H9 (cell line): Measurements from ENCODE around the gene NUDT7. TPM values are rescaled to one million over a fixed set of nuclear protein-coding genes. Genes with fewer than 3 reads are reported as not detected.

Experiments used
- DNase-seq: peaks from one replicate; pipeline ENCODE4 v3.0.0-alpha.2; 2017
- H2AFZ ChIP-seq: one replicate; pipeline ENCODE4 v1.6.1; 2013; ENCODE audit warnings: mild to moderate bottlenecking, low read length, control low read depth, moderate library complexity
- H2AK5ac ChIP-seq: 2 replicates; pipeline ENCODE4 v1.6.1; 2013; ENCODE audit warnings: low read length, control low read depth, mixed read lengths; ENCODE audit not compliant: insufficient read length
- H2BK120ac ChIP-seq: one replicate; pipeline ENCODE4 v1.6.1; 2013; ENCODE audit warnings: low read depth, mild to moderate bottlenecking, low read length, control low read depth, inconsistent platforms; ENCODE audit not compliant: poor library complexity, severe bottlenecking
- H2BK12ac ChIP-seq: 2 replicates; pipeline ENCODE4 v1.6.1; 2013; ENCODE audit warnings: low read length, control low read depth, mixed read lengths, low read depth; ENCODE audit not compliant: insufficient read length
- H2BK15ac ChIP-seq: 2 replicates; pipeline ENCODE4 v1.6.1; 2013; ENCODE audit warnings: low read depth, low read length, control low read depth
- H2BK20ac ChIP-seq: one replicate; pipeline ENCODE4 v1.6.1; 2013; ENCODE audit warnings: low read depth, mild to moderate bottlenecking, low read length, control low read depth, inconsistent platforms; ENCODE audit not compliant: poor library complexity, severe bottlenecking
- H2BK5ac ChIP-seq: 2 replicates; pipeline ENCODE4 v1.6.1; 2013; ENCODE audit warnings: low read length, control low read depth, mixed read lengths; ENCODE audit not compliant: insufficient read length
- H3K14ac ChIP-seq: 2 replicates; pipeline ENCODE4 v1.6.1; 2013; ENCODE audit warnings: low read length, control low read depth; ENCODE audit not compliant: insufficient read depth
- H3K18ac ChIP-seq: 2 replicates; pipeline ENCODE4 v1.6.1; 2013; ENCODE audit warnings: low read depth, mild to moderate bottlenecking, mixed read lengths, low read length, control low read depth; ENCODE audit not compliant: insufficient read length
- H3K23ac ChIP-seq: 2 replicates; pipeline ENCODE4 v1.6.1; 2013; ENCODE audit warnings: low read length, control low read depth, mixed read lengths, low read depth; ENCODE audit not compliant: insufficient read length
- H3K23me2 ChIP-seq: 2 replicates; pipeline ENCODE4 v1.6.1; 2013; ENCODE audit warnings: low read depth, mild to moderate bottlenecking, mixed read lengths, low read length, control low read depth; ENCODE audit not compliant: insufficient read length, poor library complexity, severe bottlenecking
- H3K27ac ChIP-seq: 2 replicates; pipeline ENCODE4 v1.5.1; 2013; ENCODE audit warnings: low read length, control low read depth, mixed read lengths, low read depth; ENCODE audit not compliant: insufficient read length
- H3K27me3 ChIP-seq: 2 replicates; pipeline ENCODE4 v1.6.1; 2013; ENCODE audit warnings: low read length, control low read depth, inconsistent platforms; ENCODE audit not compliant: insufficient read depth
- H3K4ac ChIP-seq: 2 replicates; pipeline ENCODE4 v1.6.1; 2013; ENCODE audit warnings: low read depth, mild to moderate bottlenecking, control low read depth, inconsistent platforms, low read length, moderate library complexity
- H3K4me1 ChIP-seq: 2 replicates; pipeline ENCODE4 v1.6.1; 2013; ENCODE audit warnings: low read length, control low read depth, inconsistent platforms; ENCODE audit not compliant: insufficient read depth
- H3K4me2 ChIP-seq: 2 replicates; pipeline ENCODE4 v1.6.1; 2013; ENCODE audit warnings: low read length, control low read depth, mixed read lengths; ENCODE audit not compliant: insufficient read length, insufficient read depth
- H3K56ac ChIP-seq: 2 replicates; pipeline ENCODE4 v1.6.1; 2013; ENCODE audit warnings: low read depth, mild to moderate bottlenecking, mixed read lengths, low read length, control low read depth; ENCODE audit not compliant: insufficient read length
- H3K79me1 ChIP-seq: 2 replicates; pipeline ENCODE4 v1.6.1; 2013; ENCODE audit warnings: low read depth, mild to moderate bottlenecking, moderate library complexity, low read length, control low read depth, inconsistent platforms; ENCODE audit not compliant: insufficient read depth, poor library complexity, severe bottlenecking
- H3K79me2 ChIP-seq: 2 replicates; pipeline ENCODE4 v1.6.1; 2013; ENCODE audit warnings: low read length, control low read depth, inconsistent platforms; ENCODE audit not compliant: insufficient read depth
- H3K9ac ChIP-seq: 2 replicates; pipeline ENCODE4 v1.6.1; 2013; ENCODE audit warnings: low read length, control low read depth, mixed read lengths; ENCODE audit not compliant: insufficient read length; ENCODE audit errors: extremely low read depth
- H3K9me3 ChIP-seq: one replicate; pipeline ENCODE4 v1.6.1; 2013; ENCODE audit warnings: low read depth, low read length, inconsistent platforms; ENCODE audit not compliant: control insufficient read depth
- H3T11ph ChIP-seq: one replicate; pipeline ENCODE4 v1.6.1; 2013; ENCODE audit warnings: mild to moderate bottlenecking, low read length, control low read depth, inconsistent platforms
- H4K20me1 ChIP-seq: one replicate; pipeline ENCODE4 v1.6.1; 2013; ENCODE audit not compliant: control insufficient read depth, insufficient read length, insufficient read depth
- H4K5ac ChIP-seq: 2 replicates; pipeline ENCODE4 v1.6.1; 2013; ENCODE audit warnings: low read depth, mild to moderate bottlenecking, mixed read lengths, low read length, control low read depth; ENCODE audit not compliant: insufficient read length
- H4K8ac ChIP-seq: replicated peaks from 2 replicates; pipeline ENCODE4 v1.6.1; 2013; ENCODE audit warnings: low read length, control low read depth, mixed read lengths, low read depth; ENCODE audit not compliant: insufficient read length
- H4K91ac ChIP-seq: 2 replicates; pipeline ENCODE4 v1.6.1; 2013; ENCODE audit warnings: low read depth, mild to moderate bottlenecking, moderate library complexity, mixed read lengths, low read length, control low read depth; ENCODE audit not compliant: insufficient read length
- H3K27ac Mint-ChIP-seq, 3 experiments: 2 replicates in 2 of 3; 3 replicates in 1 of 3; pipeline ENCODE4 v1.8.0; 2020 to 2021; ENCODE audit warnings: mixed read lengths in 3 of 3, mild to moderate bottlenecking in 1 of 3, moderate library complexity in 1 of 3
- H3K27me3 Mint-ChIP-seq: 2 replicates; pipeline ENCODE4 v1.8.0; 2021; ENCODE audit warnings: low read depth, mild to moderate bottlenecking, moderate library complexity, mixed read lengths
- H3K36me3 Mint-ChIP-seq, 3 experiments: 2 replicates in 2 of 3; 3 replicates in 1 of 3; pipeline ENCODE4 v1.8.0; 2020 to 2021; ENCODE audit warnings: low read depth in 3 of 3, mixed read lengths in 3 of 3; ENCODE audit not compliant: insufficient read depth in 1 of 3
- H3K4me1 Mint-ChIP-seq, 2 experiments: 2 replicates each; pipeline ENCODE4 v1.8.0; 2020; ENCODE audit warnings: mixed read lengths in 2 of 2
- H3K4me3 Mint-ChIP-seq, 2 experiments: 2 replicates in 1 of 2; 3 replicates in 1 of 2; pipeline ENCODE4 v1.8.0; 2020 to 2021; ENCODE audit warnings: mild to moderate bottlenecking in 2 of 2, mixed read lengths in 2 of 2, moderate library complexity in 1 of 2
- H3K9me3 Mint-ChIP-seq, 2 experiments: 2 replicates in 1 of 2; 3 replicates in 1 of 2; pipeline ENCODE4 v1.8.0; 2020; ENCODE audit warnings: mild to moderate bottlenecking in 2 of 2, mixed read lengths in 2 of 2, moderate library complexity in 1 of 2
- CTCF ChIP-seq: fragments of 200-600 bp; sonication (generic); conservative IDR thresholded peaks from 3 replicates; pipeline ENCODE4 v1.8.0; 2021; ENCODE audit warnings: antibody characterized with exemption, mild to moderate bottlenecking
- WGBS: extraction: QIAGEN DNeasy Blood & Tissue Kit; methylation state at CpG from one replicate; pipeline ENCODE4 v1.1.7; 2013; ENCODE audit warnings: missing lambda C conversion rate, low lambda C conversion rate, mixed read lengths; ENCODE audit not compliant: insufficient read length; ENCODE audit errors: extremely low coverage; 5-methylcytosine and 5-hydroxymethylcytosine counted together
- total RNA-seq: library from RNA; stranded (reverse); gene quantifications from 2 replicates; pipeline ENCODE4 v1.2.1, GENCODE V29; 2021

The NUDT7 gene
- total RNA-seq, 1 experiment from 2014 or later = 6.8 TPM

- H2BK120ac ChIP-seq = no peak overlapping the region
- H3K4me3 Mint-ChIP-seq = peak overlapping the region in 1 of 2 experiments; percentile 40; a peak in 2 of 5 replicates
- H3T11ph ChIP-seq = no peak overlapping the region
- H4K8ac ChIP-seq = no peak overlapping the region
- peaks cover 7% of the 10 kb centered on the region for H3K23me2 ChIP-seq
- H3K27me3 Mint-ChIP-seq = peaks cover 1% of the 10 kb centered on the region; the same call in 1 of the 2 replicates
- no peaks in the 10 kb centered on the region; a peak in 1 of 5 replicates for H3K9me3 Mint-ChIP-seq
- no peak overlapping the region for H3K23ac ChIP-seq
- H2BK15ac ChIP-seq = no peak overlapping the region
- H4K20me1 ChIP-seq = no peaks in the 10 kb centered on the region
- no peak overlapping the region for H4K5ac ChIP-seq
- H3K56ac ChIP-seq = no peak overlapping the region
- H2AFZ ChIP-seq = no peak overlapping the region
- no peak overlapping the region for H3K4me2 ChIP-seq
- H3K4ac ChIP-seq = no peak overlapping the region
- H2BK20ac ChIP-seq = no peak overlapping the region
- no peak overlapping the region for H3K27ac ChIP-seq
- H2BK5ac ChIP-seq = no peak overlapping the region
- no peaks in the 10 kb centered on the region for H3K79me2 ChIP-seq
- no peak overlapping the region for H4K91ac ChIP-seq
- H3K18ac ChIP-seq = no peak overlapping the region
- H3K9me3 ChIP-seq = no peaks in the 10 kb centered on the region
- H3K14ac ChIP-seq = no peak overlapping the region
- TF ChIP-seq CTCF = no peak
- no peak overlapping the region for H2BK12ac ChIP-seq
- H3K9ac ChIP-seq = no peak overlapping the region
- DNase-seq = no peak
- H2AK5ac ChIP-seq = no peak overlapping the region
- WGBS = no CpG with 5 or more reads among the region's 7 CpGs
- no peaks in the 10 kb centered on the region for H3K79me1 ChIP-seq
- no peaks in the 10 kb centered on the region for H3K27me3 ChIP-seq
- peaks cover 0 to 14% (median 6%) of the 10 kb centered on the region in 3 experiments; a peak in 4 of 7 replicates for H3K36me3 Mint-ChIP-seq
- peaks cover 11 to 18% of the 10 kb centered on the region in 2 experiments for H3K4me1 Mint-ChIP-seq
- H3K4me1 ChIP-seq = peaks cover 7% of the 10 kb centered on the region; the same call in 1 of the 2 replicates
- no peak overlapping the region for H3K27ac Mint-ChIP-seq
Observed at GRCh38 chr16:77724174-77724573, 1.9 kb downstream of the NUDT7 start.
